ENCODE data around the gene SORCS3.

DNA sequence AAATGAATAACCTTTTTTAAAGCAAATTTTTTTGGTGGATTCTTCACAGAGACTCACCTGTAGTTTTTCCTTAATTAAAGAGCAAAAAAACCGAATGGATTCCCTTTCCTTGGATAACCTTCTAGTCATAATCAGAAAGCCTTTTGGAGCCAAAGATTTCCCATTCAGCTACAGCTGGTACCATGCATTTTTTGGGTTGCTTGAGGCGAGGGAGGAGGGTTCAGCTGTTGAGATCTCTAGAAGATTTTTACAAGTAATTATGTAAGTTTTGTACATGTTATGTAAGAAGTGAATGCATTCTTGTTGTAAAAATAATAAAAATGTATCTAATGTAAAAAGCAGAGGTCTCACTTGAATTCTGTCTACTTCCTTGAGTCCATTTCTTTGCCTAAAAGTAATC, 463.2 kb downstream of the SORCS3 start:
- TF ChIP-seq, protein P1, sequence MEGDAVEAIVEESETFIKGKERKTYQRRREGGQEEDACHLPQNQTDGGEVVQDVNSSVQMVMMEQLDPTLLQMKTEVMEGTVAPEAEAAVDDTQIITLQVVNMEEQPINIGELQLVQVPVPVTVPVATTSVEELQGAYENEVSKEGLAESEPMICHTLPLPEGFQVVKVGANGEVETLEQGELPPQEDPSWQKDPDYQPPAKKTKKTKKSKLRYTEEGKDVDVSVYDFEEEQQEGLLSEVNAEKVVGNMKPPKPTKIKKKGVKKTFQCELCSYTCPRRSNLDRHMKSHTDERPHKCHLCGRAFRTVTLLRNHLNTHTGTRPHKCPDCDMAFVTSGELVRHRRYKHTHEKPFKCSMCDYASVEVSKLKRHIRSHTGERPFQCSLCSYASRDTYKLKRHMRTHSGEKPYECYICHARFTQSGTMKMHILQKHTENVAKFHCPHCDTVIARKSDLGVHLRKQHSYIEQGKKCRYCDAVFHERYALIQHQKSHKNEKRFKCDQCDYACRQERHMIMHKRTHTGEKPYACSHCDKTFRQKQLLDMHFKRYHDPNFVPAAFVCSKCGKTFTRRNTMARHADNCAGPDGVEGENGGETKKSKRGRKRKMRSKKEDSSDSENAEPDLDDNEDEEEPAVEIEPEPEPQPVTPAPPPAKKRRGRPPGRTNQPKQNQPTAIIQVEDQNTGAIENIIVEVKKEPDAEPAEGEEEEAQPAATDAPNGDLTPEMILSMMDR (IDR thresholded peaks at IDR 0.05) = no peak
- no peak for TF ChIP-seq POLR2A (IDR thresholded peaks at IDR 0.05)

Data from lower leg skin (tissue), 3 donors.